RWPE1 (cell line): ENCODE data around the gene TUBGCP3.

ENCODE experiments used
- CTCF ChIA-PET: fragments of 350-600 bp; sonication (Branson Sonifier 250); formaldehyde crosslinking; extraction: SDS; loops from one replicate; lab custom pipeline; 2021; lab: Yijun Ruan, JAX
- POLR2A ChIA-PET: fragments of 400-600 bp; formaldehyde crosslinking; extraction: SDS; loops from one replicate; lab custom pipeline; 2020; ENCODE audit warnings: antibody characterized with exemption; ENCODE audit not compliant: low non-redundant PET; lab: Yijun Ruan, JAX
- DNase-seq: peaks from one replicate; pipeline ENCODE4 v3.0.0; 2012; ENCODE audit warnings: low spot score
- H3K27ac ChIP-seq: fragments of 450-650 bp; 2 replicates; pipeline ENCODE4 v1.5.1; 2017
- CTCF ChIP-seq: fragments of 450-650 bp; conservative IDR thresholded peaks from 2 replicates; pipeline ENCODE4 v1.5.1; 2017; ENCODE audit warnings: low read depth, mild to moderate bottlenecking

Gene TUBGCP3

GRCh38 chr13:112466132-112467058 lies 121.6 kb downstream of the TUBGCP3 start:
- TF ChIP-seq CTCF = no peak
- no peak for DNase-seq
- POLR2A ChIA-PET = no interaction called here
- CTCF ChIA-PET = no interaction called here
- H3K27ac ChIP-seq = no peak overlapping the region

GRCh38 chr13:112465251-112466131 lies 122.5 kb downstream of the TUBGCP3 start:
- ChIA-PET CTCF (no interaction called here), POLR2A (no interaction called here)
- no peak overlapping the region for H3K27ac ChIP-seq
- no peak for TF ChIP-seq CTCF
- no peak for DNase-seq

GRCh38 chr13:112464720-112465119 lies 123.2 kb downstream of the TUBGCP3 start:
- ChIA-PET POLR2A (no interaction called here), CTCF (no interaction called here)
- TF ChIP-seq CTCF = no peak
- no peak for DNase-seq
- H3K27ac ChIP-seq = no peak overlapping the region

- no peak for DNase-seq
- H3K27ac ChIP-seq = no peak overlapping the region
- TF ChIP-seq CTCF = no peak
- CTCF ChIA-PET = no interaction called here
- POLR2A ChIA-PET = no interaction called here
These were observed 125.5 kb downstream of the TUBGCP3 start for GRCh38 chr13:112462408-112462807.

GRCh38 chr13:112457485-112457884 lies 130.5 kb downstream of the TUBGCP3 start:
- no peak overlapping the region for H3K27ac ChIP-seq
- POLR2A ChIA-PET = no interaction called here
- no peak for TF ChIP-seq CTCF
- DNase-seq = peak; percentile 25
- CTCF ChIA-PET = no interaction called here

GRCh38 chr13:112457081-112457480 lies 130.9 kb downstream of the TUBGCP3 start:
- no peak overlapping the region for H3K27ac ChIP-seq
- DNase-seq = no peak
- ChIA-PET CTCF (no interaction called here), POLR2A (no interaction called here)
- TF ChIP-seq CTCF = no peak
